ENCODE results near the gene AKR1C2. TPM values are rescaled to one million over a fixed set of nuclear protein-coding genes. Genes with fewer than 3 reads are reported as not detected.

The AKR1C2 gene
- polyA plus RNA-seq, 1 donor, result 8.5 TPM

Other genes with a start within 250 kb of the AKR1C2 start
- 12.9 TPM for gene AKR1E2, start 177.7 kb downstream of the AKR1C2 start, polyA plus RNA-seq (ENCODE audit: insufficient read length)
- 15.3 TPM for gene AKR1C1, start 40.4 kb downstream of the AKR1C2 start, polyA plus RNA-seq (ENCODE audit: insufficient read length)
- 64.0 TPM for gene AKR1C3, start 90.6 kb upstream of the AKR1C2 start, polyA plus RNA-seq (ENCODE audit: insufficient read length)
- 0.20 TPM for gene AKR1C8, start 181.3 kb upstream of the AKR1C2 start, polyA plus RNA-seq (ENCODE audit: insufficient read length)
- gene AKR1C4, start 193.0 kb upstream of the AKR1C2 start, polyA plus RNA-seq (ENCODE audit: insufficient read length), result not detected